NK-92 (cell line): ENCODE data around the gene TSHZ3.

Experiments used
- DNase-seq: peaks from one replicate; lab custom pipeline; 2025; ENCODE audit not compliant: unreplicated experiment; lab: John Stamatoyannopoulos, UW

Gene TSHZ3

GRCh38 chr19:31233295-31233800 is 115.9 kb downstream of the TSHZ3 start:
- no peak for DNase-seq

GRCh38 chr19:31232871-31233270 is 116.4 kb downstream of the TSHZ3 start:
- no peak for DNase-seq

GRCh38 chr19:31232180-31232579 is 117.1 kb downstream of the TSHZ3 start:
- no peak for DNase-seq

GRCh38 chr19:31231237-31231636 is 118.0 kb downstream of the TSHZ3 start:
- DNase-seq, result no peak

- no peak for DNase-seq
Observed at GRCh38 chr19:31226151-31226935, 122.9 kb downstream of the TSHZ3 start.
